Measurements from ENCODE around the gene ASAH2B.

DNA sequence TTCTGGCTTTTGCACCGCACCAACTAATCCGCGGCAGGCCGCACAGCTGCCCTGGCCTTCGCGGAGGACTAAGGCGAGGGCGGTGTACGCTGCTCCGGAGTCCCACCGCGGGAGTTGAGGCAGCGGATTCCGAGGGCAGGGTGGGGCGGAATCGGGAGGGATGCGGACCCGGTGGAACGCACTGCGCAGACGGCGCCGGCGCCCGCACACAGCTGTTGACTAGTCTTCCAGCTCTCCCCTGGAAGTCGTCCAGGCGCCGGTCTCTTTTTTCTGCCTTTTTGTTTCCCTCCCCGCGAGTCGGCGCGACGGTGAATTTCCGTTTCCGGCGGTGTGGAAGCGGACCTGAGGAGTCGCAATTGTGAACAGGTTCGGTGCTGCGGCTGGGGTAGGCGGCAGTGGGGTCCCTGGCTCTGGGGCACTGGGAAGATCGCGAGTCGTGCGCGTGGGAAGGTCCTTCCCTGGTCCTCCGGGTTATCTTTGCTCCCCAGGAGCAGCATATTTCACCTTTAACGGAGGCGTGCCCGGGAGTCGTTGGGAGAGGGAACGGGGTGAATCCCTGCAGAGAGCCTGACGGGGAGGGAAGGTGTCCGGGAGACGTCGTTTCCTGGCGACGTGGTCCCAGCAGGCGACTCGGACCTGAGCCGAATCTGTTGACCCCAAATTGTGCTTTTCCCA, at the start of gene ASAH2B:
- no peak for TF ChIP-seq CTCF (IDR thresholded peaks at IDR 0.05)
- TF ChIP-seq POLR2A (IDR thresholded peaks at IDR 0.05), result no peak

All from Peyer's patch (tissue), 4 donors.